NCI-H510A (cell line): ENCODE data around the gene BICD1.
"Not testable (repeated sequence)": the region's sequence is repeated elsewhere in the genome, so short reads cannot be mapped to it uniquely, and the experiment has no call there.

Source experiments
- DNase-seq: peaks from one replicate; lab custom pipeline; 2025; lab: John Stamatoyannopoulos, UW

BICD1 gene

DNA sequence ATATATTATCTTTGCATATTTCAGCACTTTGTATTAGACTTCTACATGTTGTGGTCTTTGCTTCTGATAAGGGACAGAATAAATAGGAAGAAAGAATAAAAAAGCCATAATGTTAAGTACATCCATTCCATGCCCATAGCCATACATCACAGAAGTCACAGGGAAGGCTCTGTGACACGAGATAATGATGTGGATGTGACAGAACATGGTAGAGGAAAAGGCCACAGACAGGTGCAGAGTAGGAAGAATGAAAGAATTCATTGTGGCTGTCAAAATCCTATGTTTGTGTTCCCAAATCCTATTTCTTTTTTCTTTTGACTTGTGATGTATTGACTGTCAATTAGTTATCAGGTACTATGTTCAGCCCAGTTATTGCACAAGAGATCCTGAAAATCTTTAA, 38.4 kb downstream of the BICD1 start:
- no peak for DNase-seq

DNA sequence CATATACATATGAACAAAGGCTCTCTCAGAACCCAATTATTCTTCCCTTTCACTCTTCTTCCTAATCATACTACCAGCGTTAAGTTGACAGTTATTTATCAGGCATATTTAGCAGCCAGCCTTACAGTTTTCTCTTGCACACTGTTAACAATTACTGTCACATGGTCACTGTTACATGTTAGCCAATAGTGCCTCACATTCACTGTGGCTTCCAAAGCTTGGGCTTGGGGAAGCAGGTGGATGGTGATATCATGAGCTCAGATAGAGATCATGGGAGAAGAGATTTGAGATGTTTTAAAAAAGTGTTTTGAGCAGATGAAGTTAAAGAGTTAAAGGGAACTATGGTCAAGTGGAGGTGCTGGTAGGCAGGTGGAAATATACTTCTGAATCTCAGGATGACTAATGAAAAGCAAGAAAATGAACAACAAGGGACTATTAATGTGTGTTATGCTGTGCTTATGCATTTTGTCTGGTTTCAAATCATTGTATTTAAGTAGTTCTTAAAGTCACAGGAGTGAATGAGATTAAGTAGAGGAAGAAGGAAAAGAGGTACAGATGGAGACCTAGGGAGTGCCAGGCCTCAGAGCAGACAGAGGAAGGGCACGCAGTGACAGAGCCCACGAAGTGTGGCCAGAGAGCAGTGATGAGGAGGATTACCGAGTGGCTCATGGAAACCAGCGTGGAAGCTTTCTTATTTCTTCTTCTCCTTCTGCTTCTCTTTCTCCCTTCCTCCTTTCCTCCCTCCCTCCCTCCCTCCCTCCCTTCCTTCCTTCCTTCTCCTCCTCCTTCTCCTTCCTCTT, 39.6 kb downstream of the BICD1 start:
- DNase-seq: no peak

DNA sequence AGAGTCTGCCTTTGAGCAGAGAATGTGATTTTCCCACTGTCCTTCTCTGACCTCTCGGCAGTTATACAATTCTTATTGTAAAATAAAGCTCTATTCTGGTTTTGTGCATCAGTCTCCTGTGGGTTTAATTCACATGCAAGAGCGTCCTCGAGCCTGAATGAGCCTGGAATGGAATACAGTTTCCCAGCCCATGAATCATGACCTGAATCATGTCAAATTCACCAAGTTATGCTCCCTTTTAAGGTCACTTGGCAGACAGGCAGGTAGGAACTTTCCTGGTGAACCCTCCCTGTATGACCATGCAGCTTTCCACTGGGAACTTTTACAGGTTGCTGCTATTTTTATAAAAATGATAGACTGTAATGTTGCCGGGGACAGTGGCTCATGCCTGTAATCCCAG, 41.7 kb downstream of the BICD1 start:
- no peak for DNase-seq

DNA sequence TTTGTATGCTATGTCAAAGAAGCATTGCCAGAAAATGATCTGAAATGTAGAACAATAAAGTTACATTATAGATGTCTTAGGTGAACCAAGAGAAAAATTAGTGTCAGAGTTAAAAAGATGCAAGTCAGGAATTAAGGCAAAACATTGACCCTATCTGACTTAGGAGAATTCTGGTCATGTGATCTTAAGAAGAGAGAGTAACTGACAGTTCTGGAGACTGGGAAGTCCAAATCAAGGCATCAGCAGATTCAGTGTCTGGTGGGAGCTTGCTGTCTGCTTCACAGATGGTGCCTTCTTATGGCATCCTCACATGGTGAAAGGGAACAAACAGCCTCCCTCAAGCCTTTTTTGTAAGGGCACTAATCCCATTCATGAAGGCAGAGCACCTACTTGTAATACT, 42.8 kb downstream of the BICD1 start:
- DNase-seq: no peak

DNA sequence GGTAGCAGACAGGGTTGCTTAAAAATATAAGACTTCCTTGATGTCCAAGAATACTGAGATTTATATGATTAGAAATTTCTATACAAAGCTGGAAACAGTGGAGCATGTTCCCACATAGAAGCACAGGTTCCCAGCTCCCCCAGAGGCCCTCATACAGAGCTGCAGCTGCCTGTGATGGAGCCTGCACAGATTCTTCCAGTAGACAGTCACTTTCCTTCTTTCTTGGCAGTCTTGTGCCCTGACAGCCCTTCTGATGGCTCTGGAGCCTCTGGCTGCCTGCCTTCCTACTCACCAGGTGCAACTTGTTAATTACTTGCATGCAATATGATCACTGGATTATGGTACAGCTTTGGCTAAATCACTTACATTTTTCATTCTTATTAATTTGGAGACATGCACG, 44.4 kb downstream of the BICD1 start:
- no peak for DNase-seq

DNA sequence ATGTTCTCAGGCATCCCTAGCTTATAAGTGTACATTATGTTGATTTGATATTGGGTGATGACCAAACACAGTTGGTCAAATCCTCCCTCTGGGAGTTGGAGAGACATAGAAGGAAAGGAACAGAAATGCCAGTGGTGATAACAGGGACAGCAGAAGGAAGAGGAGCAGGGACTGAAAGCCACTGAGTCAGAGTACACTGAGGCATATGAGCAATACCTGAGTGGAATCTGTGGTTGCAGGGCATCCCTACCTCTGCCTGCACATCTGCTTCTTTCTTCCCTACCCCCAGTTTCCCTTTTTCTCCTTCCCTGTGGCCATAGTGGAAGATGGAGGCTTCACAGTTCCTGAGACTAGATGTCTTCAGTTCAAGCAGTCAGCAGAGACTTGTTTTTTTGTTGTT, 44.9 kb downstream of the BICD1 start:
- DNase-seq: no peak

DNA sequence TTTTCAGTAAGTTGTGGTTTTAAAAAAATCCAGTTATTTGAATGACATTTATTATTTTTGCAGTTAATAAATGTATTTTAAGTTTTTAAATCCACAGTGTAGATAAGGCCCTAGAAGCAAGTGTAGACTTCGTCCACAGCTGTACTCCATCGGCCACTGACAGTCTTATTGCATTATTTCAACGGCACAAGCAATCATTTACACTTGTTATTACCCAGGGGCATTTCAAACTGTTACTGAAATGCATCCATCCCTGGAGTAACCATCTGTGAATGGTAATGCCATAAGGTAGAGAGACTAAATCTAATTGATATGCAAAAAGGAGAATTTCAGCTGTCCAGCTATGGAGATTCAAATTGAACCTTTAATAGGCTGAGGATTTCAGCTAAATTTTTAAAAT, 48.4 kb downstream of the BICD1 start:
- no peak for DNase-seq

DNA sequence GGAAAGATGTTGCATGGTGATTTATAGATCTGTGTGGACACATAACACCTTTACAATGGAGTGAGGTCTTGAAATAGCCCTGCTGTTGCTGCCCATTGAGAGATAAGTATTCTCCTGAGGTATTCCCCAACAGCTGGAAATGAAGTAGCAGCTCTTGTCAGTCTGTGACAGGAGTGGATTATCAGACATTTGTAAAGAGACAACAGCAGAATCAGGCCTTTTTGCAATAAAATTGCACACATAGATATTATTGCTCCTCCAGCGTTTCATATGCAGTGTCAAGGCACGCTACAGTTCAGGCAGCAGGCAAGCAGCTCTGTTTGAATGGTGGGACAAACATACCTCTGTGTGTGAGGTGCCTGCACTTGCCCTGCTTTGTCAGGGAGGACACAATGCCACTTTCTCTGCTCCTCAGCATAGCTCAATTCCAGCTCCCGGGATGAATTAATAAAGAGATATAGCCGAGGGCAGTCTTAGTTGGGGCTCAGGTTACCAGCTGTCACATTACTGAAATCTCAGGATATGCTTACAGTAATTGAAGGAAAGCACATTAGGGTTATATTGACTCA, 49.4 kb downstream of the BICD1 start:
- no peak for DNase-seq

DNA sequence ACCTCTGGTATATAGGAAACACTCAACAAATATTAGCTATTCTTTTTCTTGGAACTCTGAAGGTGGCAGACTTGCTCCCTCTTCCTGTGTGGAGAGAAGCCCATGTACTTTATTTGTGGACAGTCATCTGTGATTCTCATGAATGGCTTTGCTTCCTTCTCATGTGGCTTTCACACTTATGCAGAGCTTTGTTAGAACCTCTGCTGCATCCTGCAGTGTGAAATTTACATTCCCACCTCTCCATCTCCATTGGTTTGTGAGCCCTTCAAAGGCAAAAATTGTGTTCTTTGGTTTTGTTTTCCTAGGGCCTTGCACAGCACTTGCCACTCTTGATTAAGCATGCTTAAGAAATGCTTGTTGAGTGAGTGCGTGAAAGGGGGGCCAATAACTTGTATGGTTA, 51.9 kb downstream of the BICD1 start:
- no peak for DNase-seq

DNA sequence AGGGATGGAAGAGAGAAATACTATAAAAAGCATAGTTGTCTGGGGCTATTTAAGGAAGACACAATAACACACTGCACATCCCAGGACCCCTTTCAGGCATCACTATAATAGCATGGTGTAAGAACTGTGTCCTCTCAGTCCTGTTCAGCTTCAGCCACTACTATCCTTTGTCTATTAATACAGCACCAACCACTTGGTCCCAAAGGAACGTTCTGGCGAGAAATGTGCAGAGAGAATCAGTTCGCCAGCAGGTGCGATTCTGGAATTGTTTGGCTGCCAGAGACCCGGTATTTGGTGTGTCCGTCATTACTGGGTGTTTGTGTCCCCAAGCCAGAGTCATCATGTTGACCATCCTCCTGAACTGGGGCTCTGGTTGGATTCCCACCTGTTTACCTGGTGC, 52.7 kb downstream of the BICD1 start:
- no peak for DNase-seq

DNA sequence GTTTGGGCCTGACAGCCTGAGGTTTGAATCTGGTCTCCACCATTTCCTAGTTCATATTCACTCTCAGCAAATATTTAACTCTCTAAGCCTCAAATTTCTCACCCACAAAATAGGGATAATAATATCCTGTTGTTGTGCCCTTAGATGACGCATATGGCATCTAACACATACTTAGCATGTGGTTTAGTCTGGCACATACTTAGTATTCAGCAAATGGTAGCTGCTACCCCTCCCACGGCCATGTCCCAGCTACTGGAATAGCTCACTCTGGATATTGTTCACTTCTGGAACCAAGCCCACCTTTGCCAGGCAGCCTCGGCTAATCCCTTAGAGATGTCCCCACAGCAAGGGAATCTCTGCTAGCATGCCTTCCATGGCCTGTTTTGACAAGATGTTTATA, 53.3 kb downstream of the BICD1 start:
- DNase-seq: no peak

DNA sequence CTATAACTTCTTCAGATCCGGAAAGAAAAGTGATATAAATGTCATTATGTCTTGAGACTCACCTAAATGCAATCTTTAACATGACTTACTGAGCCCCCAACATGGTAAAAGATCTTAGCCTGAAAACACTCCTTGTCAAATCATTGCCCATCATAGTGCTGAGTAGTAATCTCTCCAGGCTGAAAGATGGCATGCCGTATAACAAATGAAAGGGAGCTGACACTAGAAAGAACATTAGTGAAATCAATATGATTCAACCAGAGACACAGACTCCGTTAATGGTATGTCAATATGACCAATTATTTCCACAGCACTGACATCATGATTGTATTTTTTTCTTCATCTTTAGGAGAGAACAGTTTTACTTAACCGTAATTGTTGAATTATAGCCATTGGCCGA, 54.4 kb downstream of the BICD1 start:
- no peak for DNase-seq

DNA sequence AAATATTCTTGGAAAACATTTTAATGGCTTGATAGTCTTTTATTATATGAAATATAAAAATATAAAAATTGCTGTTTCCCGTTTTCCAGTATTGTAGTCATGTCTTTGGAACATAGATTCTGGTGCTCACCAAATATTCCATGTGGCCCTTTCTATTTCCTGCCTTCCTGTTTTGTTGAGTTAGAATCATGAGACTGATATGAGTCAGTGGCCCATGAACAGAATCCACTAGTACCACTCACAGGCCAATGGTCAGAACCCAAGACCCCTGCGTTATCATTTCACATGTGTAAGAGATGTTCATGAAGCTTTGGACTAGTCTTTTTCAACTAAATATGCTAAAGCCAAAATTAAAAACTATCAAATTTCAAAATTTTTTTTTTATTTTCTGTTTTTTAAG, 56.9 kb downstream of the BICD1 start:
- DNase-seq: no peak

DNA sequence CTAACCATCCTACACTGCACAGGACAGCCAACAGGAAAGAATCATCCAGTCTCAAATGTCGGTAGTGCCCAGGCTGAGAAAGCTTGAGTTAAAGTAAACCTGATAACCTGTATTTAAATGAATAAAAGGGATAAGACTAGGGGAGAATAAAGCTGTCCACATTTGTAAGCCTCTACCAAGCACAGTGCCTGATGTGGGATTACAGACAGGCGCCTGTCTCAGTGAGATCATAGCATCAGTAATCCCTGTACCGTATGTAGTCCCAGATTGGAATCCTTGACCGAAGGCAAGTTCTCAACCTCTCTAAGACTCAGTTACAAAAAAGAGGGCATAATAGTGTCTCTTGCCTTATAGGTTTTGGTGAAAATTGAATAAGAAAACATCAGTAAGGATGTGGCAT, 59.9 kb downstream of the BICD1 start:
- no peak for DNase-seq

DNA sequence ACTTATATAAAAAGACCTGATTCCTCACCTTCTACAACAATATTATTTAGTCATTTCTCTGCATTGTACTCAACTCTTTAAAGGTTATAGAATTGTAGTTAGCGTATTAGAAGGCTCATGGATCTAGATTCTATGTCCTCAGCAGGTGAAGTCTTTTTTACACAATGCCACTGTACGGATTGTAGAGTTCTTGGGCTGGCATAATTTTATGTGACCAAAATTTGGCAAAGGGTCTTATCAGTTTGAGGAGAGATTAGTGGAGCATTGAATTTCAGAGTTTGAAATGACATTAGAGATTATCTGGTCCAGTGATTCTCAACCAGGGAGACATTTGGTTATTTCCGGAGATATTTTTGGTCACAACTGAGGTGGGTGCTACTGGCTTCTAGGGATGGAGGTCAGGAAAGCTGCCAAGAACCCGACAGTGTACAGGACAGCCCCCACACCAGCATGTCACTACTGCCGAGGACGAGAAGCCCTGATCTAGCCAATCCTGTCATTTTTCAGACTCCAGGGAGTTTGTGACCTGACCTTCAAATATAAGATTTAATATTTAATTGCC, 63.9 kb downstream of the BICD1 start:
- DNase-seq: no peak

DNA sequence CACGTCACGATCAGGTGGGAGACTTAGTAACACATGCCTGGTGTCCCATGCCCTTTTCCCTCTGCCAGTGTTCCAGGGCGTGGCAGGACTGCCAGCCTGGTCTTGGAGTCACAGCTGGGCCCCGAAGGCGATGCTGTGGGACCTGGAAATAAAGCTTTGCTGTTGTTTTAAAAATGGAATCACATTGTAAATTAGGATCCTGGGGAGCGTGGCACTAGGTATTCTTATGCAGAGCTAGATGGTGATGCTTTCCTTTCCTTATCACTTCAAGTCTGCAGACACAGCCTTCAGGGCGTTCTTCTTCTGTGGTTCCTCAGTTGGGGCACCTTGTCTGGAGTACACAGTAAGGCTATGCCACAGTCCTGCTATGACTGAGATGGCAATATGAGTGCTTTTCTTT, 64.6 kb downstream of the BICD1 start:
- no peak for DNase-seq

DNA sequence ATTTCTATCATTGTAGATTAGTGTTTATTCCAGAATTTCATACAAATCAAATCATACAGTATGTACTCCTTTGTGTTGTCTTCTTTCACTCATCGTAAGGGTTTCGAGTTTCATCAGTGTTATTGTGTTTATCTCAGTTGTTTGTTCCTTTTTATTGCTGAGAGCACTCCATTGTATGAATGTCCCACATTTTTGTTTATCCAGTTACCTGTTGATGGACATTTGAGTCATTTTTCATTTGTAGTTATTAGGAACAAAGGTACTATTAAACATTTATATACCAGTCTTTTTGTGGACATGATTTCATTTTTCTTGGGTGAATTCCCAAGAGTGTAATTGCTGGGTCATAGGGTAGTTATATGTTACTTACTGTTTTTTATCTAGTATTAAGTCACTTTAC, 70.0 kb downstream of the BICD1 start:
- DNase-seq: no peak

DNA sequence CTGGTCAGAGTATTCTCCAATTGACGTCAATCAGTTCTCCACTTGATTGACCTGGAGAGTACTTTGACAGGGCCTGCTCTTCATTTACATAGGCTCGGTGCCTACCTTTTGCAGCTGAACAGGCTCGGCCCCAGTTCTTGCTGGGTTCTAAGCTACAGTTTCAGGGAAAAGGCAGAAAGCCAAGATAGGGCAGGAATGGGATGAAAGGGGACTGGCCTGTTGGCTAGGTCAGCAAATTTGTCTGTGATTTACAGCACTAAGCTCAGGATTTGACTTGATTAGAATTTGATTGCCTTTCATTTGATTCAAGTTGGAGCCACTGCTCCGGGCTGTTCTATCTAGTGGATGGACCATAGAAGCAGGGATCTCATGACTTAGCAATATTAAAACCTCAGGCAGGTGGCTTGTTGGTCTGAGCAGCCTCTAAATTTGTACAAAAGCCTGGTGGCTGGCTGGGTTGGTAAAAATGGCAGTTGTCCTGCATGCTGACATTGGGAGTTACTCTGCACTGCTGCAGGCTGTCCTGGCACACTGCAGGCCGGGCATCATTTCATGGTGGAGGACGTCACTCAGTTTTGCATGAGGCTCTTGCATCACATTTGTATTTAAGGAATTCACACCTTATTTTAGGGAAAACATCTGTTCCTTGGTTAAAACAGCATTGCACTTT, 71.8 kb downstream of the BICD1 start:
- DNase-seq: peak; percentile 3

DNA sequence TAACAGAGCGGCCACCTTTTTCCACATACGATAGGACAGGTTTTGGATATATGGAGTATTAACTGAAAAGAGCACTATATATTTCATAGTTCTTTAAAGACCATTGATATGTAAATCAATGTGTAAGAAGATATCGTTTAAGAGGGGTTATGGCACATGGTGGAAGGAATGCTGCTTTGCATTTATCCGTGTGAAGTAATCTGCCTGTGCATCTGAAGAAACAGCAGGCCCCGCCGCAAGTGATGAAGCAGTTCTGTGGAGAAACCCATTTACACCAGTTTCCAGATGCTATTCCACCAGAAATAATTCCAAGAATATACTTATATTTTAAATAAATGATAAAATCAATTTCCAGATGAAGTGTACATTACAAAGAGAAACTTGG, 72.4 kb downstream of the BICD1 start:
- DNase-seq: no peak

DNA sequence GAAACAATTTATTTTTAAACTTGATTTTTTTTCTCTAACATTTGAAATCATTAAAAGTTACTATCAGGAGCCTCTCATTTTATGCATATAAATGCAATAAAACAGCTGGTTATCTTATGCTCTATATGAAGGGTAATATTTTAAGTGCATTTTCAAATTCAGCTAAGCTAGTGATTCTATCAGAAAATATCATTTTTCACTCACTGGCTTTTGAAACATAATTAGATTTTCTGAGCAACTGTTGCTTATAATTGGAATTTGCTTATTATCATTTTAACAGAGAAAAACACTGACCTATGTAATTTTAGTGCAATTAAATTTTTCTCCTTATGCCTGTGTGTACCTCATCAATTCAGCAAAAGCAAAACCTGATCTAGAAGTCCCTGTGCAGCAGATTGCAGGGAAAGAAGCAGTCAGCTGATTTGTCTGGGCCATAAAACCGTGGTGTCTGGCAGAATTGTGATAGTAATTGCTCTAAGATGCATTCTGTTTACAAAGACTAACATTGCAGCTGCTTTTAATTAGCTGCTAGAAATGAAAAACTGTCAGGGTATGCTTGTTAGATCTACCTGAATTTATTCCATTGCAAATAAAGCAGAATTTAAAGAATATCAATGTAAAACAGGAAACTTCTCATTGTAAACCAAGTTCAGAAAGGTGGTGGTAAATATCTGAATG, 75.0 kb downstream of the BICD1 start:
- DNase-seq: no peak

DNA sequence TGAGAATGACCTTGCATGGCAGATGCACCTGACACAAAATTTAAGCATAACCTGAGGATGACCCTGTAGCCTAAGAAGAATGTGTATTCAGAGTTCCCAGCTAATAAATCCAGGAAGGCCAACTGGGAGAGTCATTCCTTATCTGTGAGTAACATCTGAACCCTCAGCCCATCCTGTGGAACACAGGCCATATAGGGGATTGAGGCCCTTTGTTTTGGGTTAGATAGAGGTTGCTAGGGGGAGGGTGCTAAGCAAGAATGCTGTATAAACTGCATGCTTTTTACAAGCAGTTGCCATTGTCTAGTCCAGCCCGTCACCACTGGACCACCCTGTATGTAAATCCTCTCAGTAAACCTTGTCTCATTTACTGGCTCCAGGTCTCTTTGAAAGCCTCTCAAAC, 77.0 kb downstream of the BICD1 start:
- no peak for DNase-seq

DNA sequence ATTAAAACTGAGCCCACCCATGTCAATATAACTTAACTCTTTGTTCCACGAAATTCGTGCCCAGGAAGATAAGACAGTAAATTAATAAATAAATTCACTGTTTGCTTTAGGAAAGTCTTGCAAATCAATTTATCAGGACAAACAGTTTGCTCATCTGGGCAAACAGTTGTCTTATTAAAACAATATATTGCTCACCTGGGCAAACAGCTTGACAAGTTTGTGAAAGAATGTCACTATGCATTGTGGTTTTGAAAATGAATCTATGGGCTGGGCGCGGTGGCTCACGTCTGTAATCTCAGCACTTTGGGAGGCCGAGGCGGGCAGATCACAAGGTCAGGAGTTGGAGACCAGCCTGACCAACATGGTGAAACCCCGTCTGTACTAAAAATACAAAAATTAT, 80.5 kb downstream of the BICD1 start:
- DNase-seq: not testable (repeated sequence)

DNA sequence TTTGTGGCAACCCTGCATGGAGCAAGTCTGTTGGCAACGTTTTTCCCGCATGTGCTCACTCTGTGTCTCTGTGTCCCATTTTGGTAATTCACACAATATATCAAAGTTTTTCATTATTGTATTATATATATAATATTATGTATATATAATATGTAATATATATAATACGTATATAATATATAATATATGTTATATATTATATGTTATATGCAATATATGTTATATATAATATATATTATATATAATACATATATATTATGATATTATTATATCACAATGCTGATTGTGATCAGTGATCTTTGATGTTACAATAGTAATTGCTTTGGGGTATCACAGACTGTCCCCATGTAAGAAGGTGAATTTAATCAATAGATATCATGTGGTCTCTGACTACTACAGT, 84.8 kb downstream of the BICD1 start:
- no peak for DNase-seq
